B cell (primary cell): Measurements from ENCODE around the gene RAB5B. TPM values are rescaled to one million over a fixed set of nuclear protein-coding genes. Genes with fewer than 3 reads are reported as not detected.

Source experiments
- ATAC-seq: fragments of 200-7000 bp; cut with Tn5 transposase; one replicate; pipeline ENCODE4 v1.10.0; 2021; ENCODE audit warnings: low read depth, mild to moderate bottlenecking, moderate number of reproducible peaks, moderate library complexity
- CTCF ChIA-PET: fragments of 350-600 bp; sonication (Branson Sonifier 250); formaldehyde crosslinking; loops from one replicate; lab custom pipeline; 2021; ENCODE audit warnings: antibody characterized with exemption, inconsistent platforms; lab: Charles Lee
- POLR2A ChIA-PET: fragments of 350-600 bp; sonication (Branson Sonifier 250); formaldehyde crosslinking; loops from one replicate; lab custom pipeline; 2021; ENCODE audit warnings: antibody characterized with exemption; lab: Charles Lee
- DNase-seq: peaks from one replicate; pipeline ENCODE4 v3.0.0; 2013
- H2AFZ ChIP-seq: 2 replicates; pipeline ENCODE4 v1.6.1; 2012; ENCODE audit warnings: mild to moderate bottlenecking, low read depth, low read length; ENCODE audit not compliant: insufficient read depth, poor library complexity, severe bottlenecking
- H3K27ac ChIP-seq, 2 donors: 1 replicate in 1 of 2; 2 replicates in 1 of 2; pipeline ENCODE4 v1.5.1; 2012 to 2013; ENCODE audit warnings: low read length in 2 of 2, mild to moderate bottlenecking in 2 of 2, moderate library complexity in 1 of 2
- H3K27me3 ChIP-seq, 4 experiments: fragments of 200-600 bp in 1 of 4; sonication (generic) in 1 of 4; replicated peaks in 1 of 4; 1 replicate in 2 of 4; 2 replicates in 2 of 4; pipeline versions ENCODE4 v1.6.1 to v1.7.0; 2013 to 2016; ENCODE audit warnings: low read length in 3 of 4, mild to moderate bottlenecking in 2 of 4, mixed read lengths in 1 of 4, moderate library complexity in 1 of 4; ENCODE audit not compliant: insufficient read depth in 4 of 4, control insufficient read depth in 3 of 4; ENCODE audit errors: control extremely low read depth in 1 of 4
- H3K36me3 ChIP-seq, 2 experiments: replicated peaks in 1 of 2; 1 replicate in 1 of 2; 2 replicates in 1 of 2; pipeline versions ENCODE4 v1.6.1 to v1.7.1; 2013; ENCODE audit warnings: low read length in 1 of 2; ENCODE audit not compliant: insufficient read depth in 2 of 2, control insufficient read depth in 1 of 2; ENCODE audit errors: control extremely low read depth in 1 of 2, extremely low read depth in 1 of 2
- H3K4me1 ChIP-seq, 2 donors: fragments of 200-600 bp in 1 of 2; sonication (generic) in 1 of 2; 1 replicate in 1 of 2; 2 replicates in 1 of 2; pipeline versions ENCODE4 v1.5.1 to v1.6.1; 2013 to 2017; ENCODE audit warnings: low read length in 2 of 2; ENCODE audit not compliant: control insufficient read depth in 2 of 2, insufficient read depth in 2 of 2
- H3K4me2 ChIP-seq: replicated peaks from 2 replicates; pipeline ENCODE3; 2012; ENCODE audit warnings: mild to moderate bottlenecking, low read depth, low read length; ENCODE audit not compliant: poor library complexity, severe bottlenecking
- H3K4me3 ChIP-seq, 5 experiments: fragments of 200-600 bp in 1 of 5; sonication (generic) in 1 of 5; 1 replicate in 3 of 5; 2 replicates in 2 of 5; pipeline versions ENCODE4 v1.5.1 to v1.7.0; 2011 to 2016; ENCODE audit warnings: low read length in 4 of 5, mild to moderate bottlenecking in 4 of 5, low read depth in 2 of 5, control low read depth in 1 of 5, moderate library complexity in 1 of 5; ENCODE audit not compliant: insufficient read depth in 1 of 5; ENCODE audit errors: control extremely low read depth in 1 of 5, extremely low read depth in 1 of 5
- H3K79me2 ChIP-seq: fragments of 200-600 bp; sonication (generic); one replicate; pipeline ENCODE4 v1.6.0; 2016; ENCODE audit warnings: low read length; ENCODE audit not compliant: control insufficient read depth, insufficient read depth
- H3K9ac ChIP-seq: fragments of 200-600 bp; sonication (generic); 2 replicates; pipeline ENCODE4 v1.6.1; 2017; ENCODE audit warnings: mild to moderate bottlenecking, low read length, moderate library complexity
- H3K9me3 ChIP-seq, 3 donors: one replicate each; pipeline versions ENCODE4 v1.6.1 to v1.7.1; 2013; ENCODE audit warnings: low read length in 2 of 3; ENCODE audit not compliant: control insufficient read depth in 2 of 3, insufficient read depth in 1 of 3; ENCODE audit errors: control extremely low read depth in 1 of 3
- H4K20me1 ChIP-seq: 2 replicates; pipeline ENCODE4 v1.6.0; 2012; ENCODE audit warnings: mild to moderate bottlenecking, low read length; ENCODE audit not compliant: insufficient read depth, control insufficient read depth, poor library complexity, severe bottlenecking
- H3K27ac Mint-ChIP-seq: one replicate; pipeline ENCODE4 v1.8.0; 2021; ENCODE audit warnings: mixed read lengths
- H3K27me3 Mint-ChIP-seq: one replicate; pipeline ENCODE4 v1.8.0; 2021; ENCODE audit warnings: mixed read lengths
- H3K4me1 Mint-ChIP-seq: one replicate; pipeline ENCODE4 v1.8.0; 2021; ENCODE audit warnings: mixed read lengths
- H3K4me3 Mint-ChIP-seq: one replicate; pipeline ENCODE4 v1.8.0; 2021; ENCODE audit warnings: mixed read lengths
- H3K9me3 Mint-ChIP-seq: one replicate; pipeline ENCODE4 v1.8.0; 2022; ENCODE audit warnings: mixed read lengths; ENCODE audit not compliant: insufficient read depth
- EZH2 ChIP-seq: IDR thresholded peaks from 2 replicates; pipeline ENCODE4 v1.6.1; 2012; ENCODE audit warnings: borderline replicate concordance, low read depth, mild to moderate bottlenecking, moderate library complexity, low read length; ENCODE audit not compliant: insufficient read depth, poor library complexity, severe bottlenecking
- WGBS: methylation state at CpG from one replicate; pipeline ENCODE4 v1.1.5; 2013; ENCODE audit warnings: missing lambda C conversion rate; ENCODE audit not compliant: insufficient coverage; 5-methylcytosine and 5-hydroxymethylcytosine counted together
- intact Hi-C: fragments of 100-400 bp; cut with micrococcal nuclease; formaldehyde crosslinking; loops from one replicate; pipeline ENCODE4 v1.10.0; 2022
- polyA plus RNA-seq: library from polyadenylated mRNA; depleted of rRNA; stranded (reverse); fragments of >200 nt; gene quantifications from 2 replicates; pipeline ENCODE4 v1.2.3, GENCODE V29; 2012
- total RNA-seq, 2 donors: library from RNA; stranded (reverse); fragments of 120-200 nt in 1 of 2; gene quantifications; 1 replicate in 1 of 2; 2 replicates in 1 of 2; pipeline versions ENCODE4 v1.2.3 to v1.2.4, GENCODE V29; 2013 to 2022
- TF ChIP-seq, protein P1 (sequence below): fragments of 200-600 bp; IDR thresholded peaks from one replicate; pipeline ENCODE4 v1.8.0; 2022; ENCODE audit warnings: antibody characterized with exemption, mild to moderate bottlenecking

Gene RAB5B
- total and polyA plus RNA-seq, 2 donors (not counting 1 experiment from before 2014, with no cell fraction given), result 42.1 to 111 TPM

DNA sequence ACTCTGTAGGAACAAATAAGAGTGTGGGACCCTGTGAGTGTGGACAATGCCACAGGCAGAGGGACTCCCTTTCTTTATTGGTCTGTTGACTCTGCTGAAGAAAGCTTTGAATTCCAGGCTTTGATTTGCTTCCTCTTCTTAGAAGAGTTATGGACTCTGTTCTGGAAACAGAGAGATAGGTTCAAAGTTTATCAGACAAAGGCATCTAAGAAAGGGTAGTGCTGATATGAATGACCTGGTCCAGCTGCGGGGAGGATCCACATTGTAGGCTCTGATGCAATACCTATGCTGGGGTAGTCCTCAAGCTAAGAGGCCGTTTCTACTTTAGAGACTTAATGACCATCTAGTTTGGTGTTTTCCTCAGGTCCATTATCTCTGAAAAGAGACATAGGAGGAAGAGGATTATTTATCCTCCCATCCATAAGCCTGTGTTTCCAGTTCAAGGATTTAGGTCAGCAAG is 36.3 kb downstream of the RAB5B start:
- Histone ChIP-seq H3K4me1 (peaks cover 5 to 11% of the 10 kb centered on the region in 2 donors), H3K4me3 (no peak overlapping the region), H3K4me2 (no peak overlapping the region), H3K27ac (no peak overlapping the region), H3K27me3 (no peaks in the 10 kb centered on the region), H2AFZ (no peak overlapping the region), H4K20me1 (no peaks in the 10 kb centered on the region), H3K9ac (no peak overlapping the region), H3K9me3 (no peaks in the 10 kb centered on the region), H3K79me2 (no peaks in the 10 kb centered on the region), H3K36me3 (no peaks in the 10 kb centered on the region)
- Mint-ChIP-seq H3K27ac (no peak overlapping the region), H3K27me3 (no peaks in the 10 kb centered on the region), H3K4me1 (peaks cover 14% of the 10 kb centered on the region), H3K9me3 (no peaks in the 10 kb centered on the region), H3K4me3 (peak overlapping the region; percentile 16)
- ChIA-PET CTCF (interaction anchor here (1.5 to 2.0 kb wide), 2 partner anchors 14 to 17 kb away, joined by 3 to 8 read pairs; no protein-coding TSS in a partner anchor), POLR2A (no interaction called here)
- ATAC-seq, result no peak
- WGBS, result no CpG with 5 or more reads among the region's 2 CpGs
- DNase-seq, result no peak
- intact Hi-C loops, result no loop called here
- TF ChIP-seq EZH2, result no peak
- TF ChIP-seq, protein P1, sequence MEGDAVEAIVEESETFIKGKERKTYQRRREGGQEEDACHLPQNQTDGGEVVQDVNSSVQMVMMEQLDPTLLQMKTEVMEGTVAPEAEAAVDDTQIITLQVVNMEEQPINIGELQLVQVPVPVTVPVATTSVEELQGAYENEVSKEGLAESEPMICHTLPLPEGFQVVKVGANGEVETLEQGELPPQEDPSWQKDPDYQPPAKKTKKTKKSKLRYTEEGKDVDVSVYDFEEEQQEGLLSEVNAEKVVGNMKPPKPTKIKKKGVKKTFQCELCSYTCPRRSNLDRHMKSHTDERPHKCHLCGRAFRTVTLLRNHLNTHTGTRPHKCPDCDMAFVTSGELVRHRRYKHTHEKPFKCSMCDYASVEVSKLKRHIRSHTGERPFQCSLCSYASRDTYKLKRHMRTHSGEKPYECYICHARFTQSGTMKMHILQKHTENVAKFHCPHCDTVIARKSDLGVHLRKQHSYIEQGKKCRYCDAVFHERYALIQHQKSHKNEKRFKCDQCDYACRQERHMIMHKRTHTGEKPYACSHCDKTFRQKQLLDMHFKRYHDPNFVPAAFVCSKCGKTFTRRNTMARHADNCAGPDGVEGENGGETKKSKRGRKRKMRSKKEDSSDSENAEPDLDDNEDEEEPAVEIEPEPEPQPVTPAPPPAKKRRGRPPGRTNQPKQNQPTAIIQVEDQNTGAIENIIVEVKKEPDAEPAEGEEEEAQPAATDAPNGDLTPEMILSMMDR, result no peak

DNA sequence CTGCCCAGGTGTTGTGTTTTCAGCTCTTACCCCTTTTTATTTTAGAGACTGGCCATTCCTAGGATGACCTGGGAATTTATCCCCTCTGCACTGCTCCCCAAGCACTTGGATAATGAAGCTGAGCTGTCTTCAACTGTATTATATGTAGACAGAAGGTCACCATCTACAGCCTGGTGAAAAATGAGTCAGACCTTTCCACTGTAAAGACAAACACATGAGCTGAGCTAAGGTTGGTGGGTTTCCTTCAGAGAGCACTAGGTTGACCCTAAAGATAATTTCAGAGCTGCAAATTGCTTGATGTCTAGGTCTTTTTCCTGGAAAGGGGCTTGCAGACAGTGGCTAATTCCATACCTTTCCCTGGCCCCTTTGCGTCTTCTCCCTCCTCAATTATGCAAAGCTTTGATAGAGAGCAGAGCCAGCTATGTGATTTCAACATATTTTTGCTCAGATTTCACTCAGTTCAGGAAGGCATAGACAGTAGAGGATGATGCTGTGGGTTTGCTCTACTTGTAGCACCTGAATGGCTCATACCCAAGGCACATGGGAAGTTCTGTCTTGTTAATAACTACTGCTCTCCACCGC is 37.7 kb downstream of the RAB5B start:
- Histone ChIP-seq H3K4me2 (no peak overlapping the region), H3K4me3 (no peak overlapping the region), H3K36me3 (no peaks in the 10 kb centered on the region), H2AFZ (no peak overlapping the region), H3K9me3 (no peaks in the 10 kb centered on the region), H3K4me1 (peaks cover 5 to 11% of the 10 kb centered on the region in 2 donors), H3K79me2 (no peaks in the 10 kb centered on the region), H3K27me3 (no peaks in the 10 kb centered on the region), H3K27ac (no peak overlapping the region), H4K20me1 (no peaks in the 10 kb centered on the region), H3K9ac (no peak overlapping the region)
- no peak for ATAC-seq
- intact Hi-C loops, result no loop called here
- no peaks in the 10 kb centered on the region for H3K9me3 Mint-ChIP-seq
- H3K27me3 Mint-ChIP-seq, result no peaks in the 10 kb centered on the region
- CTCF ChIA-PET, result interaction anchor here (1.4 to 2.0 kb wide), 2 partner anchors 12 to 15 kb away, joined by 3 to 6 read pairs; partner anchors contain the start of gene SUOX
- WGBS, result no CpG with 5 or more reads among the region's 2 CpGs
- DNase-seq, result no peak
- H3K4me3 Mint-ChIP-seq, result no peak overlapping the region
- TF ChIP-seq EZH2, result no peak
- TF ChIP-seq, protein P1, result no peak
- no peak overlapping the region for H3K27ac Mint-ChIP-seq
- H3K4me1 Mint-ChIP-seq, result peaks cover 14% of the 10 kb centered on the region
- POLR2A ChIA-PET, result no interaction called here
